Ecto neural progenitor cell (in vitro differentiated cells): ENCODE data around the gene SAMD9L.

Experiments
- DNase-seq: peaks from one replicate; pipeline ENCODE4 v3.0.0-alpha.2; 2018; ENCODE audit warnings: low spot score

SAMD9L gene

DNA sequence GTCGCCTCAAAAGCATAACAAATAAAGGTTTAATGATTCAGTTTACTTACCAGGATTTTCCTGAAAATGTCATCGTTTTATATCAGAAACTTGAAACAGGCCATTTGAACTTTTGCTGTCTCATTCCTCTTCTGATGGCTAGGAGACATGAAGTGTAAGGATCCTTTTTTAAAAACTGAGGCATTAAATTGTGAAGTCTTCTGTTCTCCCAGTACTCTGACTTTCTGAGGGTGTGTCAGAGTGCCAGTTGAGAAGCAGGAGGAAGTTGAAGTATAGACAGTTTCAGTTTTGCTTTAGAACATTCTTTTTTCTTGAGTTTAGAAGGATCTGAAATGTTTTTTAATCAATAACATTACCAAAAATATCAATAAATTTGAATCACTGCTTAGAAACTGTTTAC lies at the start of gene SAMD9L:
Gene SAMD9L (minus strand): TSS at position 242 of the 400 bp plus-strand sequence. CDS start 12,414 bp downstream, outside the sequence.
- no peak for DNase-seq

DNA sequence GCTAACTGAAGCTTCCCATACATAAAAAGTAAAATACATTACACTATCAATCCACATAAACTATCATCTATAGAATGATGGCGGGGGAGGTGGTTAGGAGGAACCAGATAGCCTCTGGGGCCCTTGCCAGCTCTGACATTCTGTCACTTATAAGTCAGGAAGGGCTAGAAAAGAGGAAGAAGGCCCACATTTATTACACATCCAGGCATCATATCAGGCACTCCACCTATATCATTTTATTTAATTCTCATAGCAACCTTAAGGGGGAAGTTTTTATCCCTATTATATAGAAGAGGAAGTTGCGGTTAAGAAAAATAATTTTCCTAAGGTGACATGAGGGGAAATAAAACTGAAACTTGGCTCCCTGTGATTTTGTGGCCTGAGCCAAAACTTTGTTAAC lies 48.2 kb upstream of the SAMD9L start:
- no peak for DNase-seq

- no peak for DNase-seq
Measured at GRCh38 chr7:93194386-93194785, 46.2 kb upstream of the SAMD9L start.

DNA sequence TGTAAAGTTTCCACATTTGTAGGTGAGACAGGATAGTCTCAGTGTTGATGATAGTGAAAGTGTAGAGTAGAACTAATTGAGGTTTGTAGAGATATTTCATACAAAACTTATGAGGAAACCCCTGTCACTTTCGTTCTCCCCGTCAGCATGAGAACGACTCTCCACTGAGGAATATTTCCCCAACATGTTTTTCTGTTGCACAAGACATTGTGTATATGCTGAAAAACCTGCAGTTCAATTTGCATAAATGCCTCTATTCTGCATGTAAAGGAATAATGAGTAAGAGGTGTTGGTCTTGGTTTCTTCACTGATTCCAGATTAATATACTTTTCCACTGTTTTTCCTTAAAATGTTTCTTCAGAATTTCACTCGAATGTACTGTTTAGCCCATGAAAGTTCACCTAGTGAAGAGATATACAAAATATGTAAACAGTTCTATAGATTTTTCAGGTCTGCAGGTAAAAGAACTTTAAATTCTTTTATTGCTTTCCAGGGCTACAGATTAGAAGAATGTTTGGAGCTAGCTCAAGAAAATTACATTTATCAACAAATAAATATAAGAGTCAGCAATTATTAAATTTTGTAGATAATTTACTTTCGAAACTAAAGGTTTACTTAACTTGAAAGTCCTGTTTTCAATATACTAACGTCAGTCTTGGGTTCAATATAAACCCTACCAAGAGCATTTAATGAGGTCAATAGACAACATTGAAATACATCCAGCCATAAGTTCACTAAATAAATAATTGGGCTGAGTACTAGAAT lies 40.9 kb upstream of the SAMD9L start:
- no peak for DNase-seq

DNA sequence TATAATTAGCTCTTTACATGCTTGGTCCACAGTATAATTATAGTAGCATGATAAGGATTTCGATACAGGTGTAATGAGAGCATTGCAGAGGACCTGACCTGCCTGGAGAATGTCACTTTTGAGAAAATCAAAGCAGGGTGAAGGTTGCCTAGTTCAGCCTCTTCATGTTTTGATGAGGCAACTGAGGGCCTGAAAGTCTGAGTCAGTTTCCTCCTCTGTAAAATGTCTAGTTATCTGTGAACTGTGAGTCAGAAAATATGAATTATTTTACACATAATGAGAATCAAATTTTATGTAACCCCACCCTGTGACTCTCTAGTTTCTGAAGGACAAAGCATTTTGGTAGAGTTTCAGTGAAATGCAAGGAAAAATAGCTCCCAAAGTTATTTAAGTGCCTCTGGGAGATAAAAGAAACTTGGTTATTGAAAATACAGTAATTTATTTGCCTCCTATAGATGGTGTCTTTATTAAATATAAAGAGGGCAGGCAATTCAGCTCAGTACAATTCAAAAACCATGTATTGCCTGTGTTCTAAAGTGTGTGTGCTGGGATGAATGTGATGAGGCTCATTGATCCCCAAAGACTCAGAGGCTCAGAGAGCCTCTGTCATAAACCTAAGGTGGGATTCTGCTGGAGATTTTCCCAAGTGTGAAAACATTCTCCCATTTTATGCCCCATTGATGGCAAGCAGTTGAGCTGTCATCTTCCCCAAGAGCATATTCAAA lies 37.3 kb upstream of the SAMD9L start:
- DNase-seq = no peak

DNA sequence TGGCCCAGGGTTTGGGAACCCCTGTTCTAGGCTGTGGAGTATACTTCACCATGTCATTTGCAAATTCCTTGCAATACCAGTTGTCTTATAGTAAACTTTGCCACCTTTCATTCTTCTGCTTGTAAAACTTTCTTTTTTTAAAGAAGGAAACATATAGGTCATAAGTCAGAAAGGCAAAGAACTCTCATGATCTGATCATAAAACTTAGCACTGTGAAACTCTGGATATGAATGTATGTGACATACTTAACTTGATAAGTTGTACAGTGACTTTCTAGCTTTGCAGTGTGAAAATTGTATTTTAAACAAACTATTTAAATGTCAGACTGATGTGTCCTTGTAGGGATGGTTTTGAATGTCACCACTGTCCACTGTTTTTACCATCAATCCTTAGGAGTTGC lies 31.0 kb upstream of the SAMD9L start:
- DNase-seq = no peak

DNA sequence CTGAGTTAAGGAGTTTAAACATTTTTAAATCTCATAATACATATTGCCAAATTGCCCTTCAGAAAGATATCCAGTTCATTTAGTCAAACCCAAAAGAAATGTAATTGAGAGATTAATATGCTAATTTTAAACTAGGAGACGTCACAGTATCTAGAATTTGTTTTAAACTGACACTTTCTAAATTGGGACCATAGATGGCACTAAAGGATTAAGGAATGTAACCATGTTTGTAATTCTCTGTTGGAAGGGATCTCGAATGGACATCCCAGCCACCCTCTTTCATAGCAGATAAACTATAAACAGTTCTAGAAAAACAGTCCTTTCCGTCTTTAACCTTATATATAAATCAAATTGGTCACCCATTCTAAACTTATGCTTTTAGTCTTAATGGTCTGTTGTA lies 30.0 kb upstream of the SAMD9L start:
- DNase-seq = no peak

DNA sequence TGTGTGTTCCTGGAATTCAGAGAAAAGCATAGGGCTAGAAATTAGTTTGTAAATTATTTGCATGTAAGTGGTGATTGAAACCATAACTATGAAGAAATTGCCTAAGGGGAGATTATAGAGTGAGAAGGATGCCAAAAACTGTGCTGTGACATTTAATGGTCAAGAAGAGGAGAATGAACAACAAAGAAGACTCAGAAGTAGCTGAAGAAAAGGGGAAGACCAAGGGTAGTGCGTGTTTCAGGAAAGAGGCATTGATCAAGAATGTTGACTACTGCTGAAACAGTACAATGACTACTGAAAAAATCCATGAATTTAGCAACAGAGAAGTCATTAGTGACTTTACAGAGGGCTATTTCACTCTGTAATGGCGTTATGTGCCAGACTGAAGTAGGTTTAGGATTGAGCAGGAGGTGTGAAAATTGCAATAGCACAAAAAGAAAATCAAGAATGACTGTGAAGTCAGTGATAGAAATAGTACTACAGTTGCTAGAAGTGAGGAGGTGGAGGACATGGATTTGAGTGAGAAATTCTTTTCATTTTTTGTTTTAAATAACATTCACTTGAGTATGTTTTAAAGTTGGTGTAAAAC lies 28.9 kb upstream of the SAMD9L start:
- DNase-seq = no peak

DNA sequence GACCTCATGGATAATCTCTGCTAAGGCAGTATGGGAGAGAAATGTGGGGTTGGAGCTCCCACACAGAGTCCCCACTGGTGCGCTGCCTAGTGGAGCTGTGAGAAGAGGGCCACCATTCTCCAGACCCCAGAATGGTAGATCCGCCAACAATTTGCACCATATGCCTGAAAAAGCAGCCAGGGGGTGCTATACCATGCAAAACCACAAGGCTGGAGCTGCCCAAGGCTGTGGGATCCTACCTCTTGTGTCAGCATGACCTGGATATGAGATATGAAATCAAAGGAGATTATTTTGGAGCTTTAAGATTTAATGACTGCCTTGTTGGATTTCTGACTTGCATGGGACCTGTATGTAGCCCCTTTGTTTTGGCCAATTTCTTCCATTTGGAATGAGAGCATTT lies 27.0 kb upstream of the SAMD9L start:
- no peak for DNase-seq

- DNase-seq = no peak
Measured at GRCh38 chr7:93172683-93173082, 24.5 kb upstream of the SAMD9L start.

DNA sequence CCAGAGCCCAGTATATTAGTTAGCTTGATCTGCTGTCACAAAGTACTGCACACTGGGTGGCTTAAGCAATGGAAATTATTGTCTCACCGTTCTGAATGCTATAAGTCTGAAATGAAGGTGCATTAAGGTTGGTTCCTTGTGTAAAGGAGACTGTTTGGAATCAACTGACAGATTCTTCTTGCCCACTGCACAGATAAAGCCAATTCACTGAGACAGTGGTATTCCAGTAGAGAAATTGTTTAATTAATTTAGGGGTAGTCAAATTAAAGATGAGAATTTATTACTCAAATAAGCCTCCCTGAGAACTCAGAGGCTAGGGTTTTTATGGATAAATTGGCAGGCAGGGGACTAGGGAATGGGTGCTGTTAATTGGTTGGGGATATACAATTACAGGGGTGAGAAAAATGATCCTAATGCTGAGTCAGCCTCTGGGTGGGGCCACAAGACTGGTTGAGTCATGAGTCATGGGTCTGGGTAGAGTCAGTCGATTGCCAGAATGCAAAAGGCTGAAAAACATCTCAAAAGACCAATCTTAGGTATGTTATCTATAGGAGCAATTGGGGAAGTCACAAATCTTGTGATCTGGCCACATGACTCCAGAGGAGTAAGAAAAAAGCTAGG lies 23.5 kb upstream of the SAMD9L start:
- DNase-seq = no peak

DNA sequence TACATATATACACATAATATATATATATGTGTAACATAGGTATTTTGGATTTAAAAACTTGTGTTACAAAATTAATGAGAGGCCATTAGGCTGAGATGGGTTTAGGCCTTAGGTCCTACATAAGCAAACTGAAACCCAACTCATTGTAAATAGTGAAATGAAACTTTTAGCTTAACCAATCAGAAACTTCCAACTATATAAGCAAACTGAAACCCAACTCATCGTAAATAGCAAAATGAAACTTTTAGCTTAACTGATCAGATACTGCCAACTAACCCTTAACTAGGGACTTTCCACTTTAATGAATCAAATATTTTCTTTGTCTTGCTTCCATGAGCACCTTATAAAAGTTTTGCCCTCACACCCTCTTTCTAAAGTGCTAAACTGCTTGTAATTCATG lies 17.3 kb upstream of the SAMD9L start:
- DNase-seq = no peak

GRCh38 chr7:93164766-93165165 lies 16.6 kb upstream of the SAMD9L start:
- DNase-seq = no peak

DNA sequence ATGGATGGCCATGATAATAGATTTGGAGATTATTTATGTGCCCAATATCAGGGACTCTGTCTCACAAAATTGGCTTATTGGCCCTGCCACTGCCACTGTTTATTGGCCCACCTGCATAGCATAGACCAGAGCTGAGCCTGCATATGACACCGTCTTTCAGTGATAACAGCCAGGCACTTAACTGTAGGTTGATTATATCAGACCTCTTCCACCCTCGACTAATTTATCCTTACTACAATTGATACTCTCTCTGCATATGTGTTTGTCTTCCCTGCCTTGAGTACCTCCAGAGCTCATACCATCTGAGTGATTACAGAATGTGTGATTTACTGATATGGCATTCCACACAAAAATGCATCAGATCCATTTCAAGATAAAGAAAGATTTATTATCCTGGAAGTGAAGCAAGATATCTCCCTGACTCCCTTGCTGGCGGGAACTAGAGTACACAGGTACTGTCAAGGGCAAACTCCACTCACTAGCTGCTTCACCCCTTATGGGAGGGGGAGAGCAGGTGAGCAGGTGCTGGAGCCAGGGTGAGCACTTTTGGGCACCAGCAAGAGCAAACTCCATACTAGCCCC lies 13.1 kb upstream of the SAMD9L start:
- no peak for DNase-seq

GRCh38 chr7:93160410-93160809 lies 12.2 kb upstream of the SAMD9L start:
- DNase-seq = no peak

DNA sequence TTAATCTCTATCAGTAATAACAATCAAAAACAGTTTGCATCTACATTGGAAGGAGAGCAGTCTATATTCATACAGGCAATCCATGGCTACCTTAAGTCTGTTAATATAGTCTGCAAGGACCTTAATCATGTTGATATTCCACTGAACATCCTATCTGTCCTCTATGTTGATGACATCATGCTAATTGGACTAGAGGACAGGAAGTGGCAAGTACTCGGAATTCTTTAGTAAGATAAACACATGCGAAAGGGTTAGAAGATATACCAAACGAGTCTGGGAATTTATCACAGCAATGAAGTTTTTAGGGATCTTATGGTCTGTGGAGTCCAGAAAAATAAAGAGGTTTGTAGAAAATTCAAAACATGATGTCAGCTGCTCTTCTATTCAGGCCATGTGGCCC lies 11.3 kb upstream of the SAMD9L start:
- DNase-seq = no peak

DNA sequence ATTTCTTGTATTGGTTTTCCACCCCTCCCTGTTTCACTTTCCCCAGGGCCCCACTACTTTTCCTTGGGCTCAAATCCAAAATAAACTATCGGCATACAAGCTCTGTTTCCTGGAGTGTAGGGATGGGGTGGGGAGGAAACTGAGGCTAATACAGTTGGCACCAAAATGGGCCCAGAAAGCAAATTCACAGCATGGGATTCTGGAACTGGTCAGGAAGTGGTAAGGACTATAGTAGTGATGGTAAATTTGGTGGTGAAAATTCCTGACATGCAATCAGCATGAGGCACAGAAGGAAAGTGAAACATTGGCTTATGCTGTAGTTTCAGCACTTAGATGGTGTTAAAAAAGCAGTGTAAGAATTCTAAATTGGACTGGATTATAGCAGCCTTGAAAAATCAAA lies 8.7 kb upstream of the SAMD9L start:
- no peak for DNase-seq

DNA sequence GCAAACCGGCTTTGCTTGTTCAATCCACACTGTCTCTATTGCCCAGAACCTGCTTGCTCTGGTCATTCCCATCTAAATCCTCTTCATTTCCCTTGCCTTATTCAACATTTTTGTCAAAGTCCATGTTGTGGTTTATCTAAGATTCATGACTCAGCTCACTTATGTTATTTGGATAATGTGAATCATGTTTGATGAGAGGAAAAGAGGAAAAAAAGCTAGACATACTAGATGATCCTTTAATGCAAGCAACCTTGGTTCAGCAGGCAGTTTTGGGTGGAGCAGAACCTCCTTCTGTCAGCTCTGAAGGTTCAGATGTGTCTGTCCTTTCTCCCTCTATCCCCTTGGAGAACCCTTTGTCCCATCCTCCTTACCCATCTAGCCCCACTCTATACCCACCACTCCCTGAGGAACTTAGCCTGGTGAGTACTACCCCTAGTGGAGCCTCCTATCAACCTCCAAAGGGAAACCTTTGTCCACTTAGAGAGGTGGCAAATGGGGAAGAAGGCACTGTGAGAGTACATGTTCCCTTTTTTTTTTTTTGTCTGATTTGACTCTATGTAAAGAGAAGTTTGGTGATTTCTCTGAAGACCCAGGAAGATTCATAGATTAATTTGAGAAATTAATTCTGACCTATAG lies 2.1 kb upstream of the SAMD9L start:
- no peak for DNase-seq

GRCh38 chr7:93148727-93149126 lies 542 bp upstream of the SAMD9L start:
- DNase-seq = no peak

DNA sequence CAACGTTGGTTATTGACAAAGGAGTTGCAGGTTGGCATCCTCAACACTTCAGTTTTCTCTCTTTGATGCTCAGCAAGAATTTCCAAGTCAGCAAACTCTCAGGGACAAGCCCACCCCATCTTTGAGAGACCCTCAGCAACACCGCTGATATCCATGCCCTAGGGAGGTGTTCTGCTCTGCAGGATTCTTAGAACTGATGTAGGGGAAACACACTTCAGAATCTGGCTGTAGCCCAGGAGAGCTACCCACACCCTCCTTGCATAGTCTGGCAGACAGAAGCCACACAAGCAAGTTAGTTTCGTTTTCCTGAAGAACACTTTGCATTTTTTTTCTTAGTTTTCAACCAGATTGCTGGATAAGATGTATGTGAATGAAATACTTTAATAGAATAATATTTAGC lies 822 bp downstream of the SAMD9L start:
- no peak for DNase-seq

GRCh38 chr7:93146472-93147141 lies 1.6 kb downstream of the SAMD9L start:
- DNase-seq = no peak
